AG09309 (cell line): ENCODE data around the gene HRH3.
A peak's percentile ranks its signal among the peaks of the same experiment; 100 is the strongest.

Source experiments
- DNase-seq: peaks from one replicate; pipeline ENCODE4 v3.0.0-alpha.2; 2010; ENCODE audit warnings: low read depth
- H3K4me3 ChIP-seq: 2 replicates; pipeline ENCODE4 v1.5.1; 2011; ENCODE audit warnings: mild to moderate bottlenecking, low read depth, low read length, moderate library complexity; ENCODE audit not compliant: control insufficient read depth
- CTCF ChIP-seq: IDR thresholded peaks from 2 replicates; pipeline ENCODE4 v1.5.1; 2011; ENCODE audit warnings: mild to moderate bottlenecking, low read depth, low read length, inconsistent platforms; ENCODE audit not compliant: insufficient read depth, control insufficient read depth; ENCODE audit errors: missing control alignments

HRH3 gene

GRCh38 chr20:62190639-62191411 is 29.3 kb downstream of the HRH3 start:
- no peak for TF ChIP-seq CTCF
- no peak for DNase-seq
- no peak overlapping the region for H3K4me3 ChIP-seq

GRCh38 chr20:62186887-62187866 is 32.9 kb downstream of the HRH3 start:
- no peak overlapping the region for H3K4me3 ChIP-seq
- TF ChIP-seq CTCF, result no peak
- no peak for DNase-seq

- no peak for DNase-seq
- no peak for TF ChIP-seq CTCF
- no peak overlapping the region for H3K4me3 ChIP-seq
Measured at GRCh38 chr20:62186096-62186426, 34.0 kb downstream of the HRH3 start.

GRCh38 chr20:62183426-62184142 is 36.5 kb downstream of the HRH3 start:
- H3K4me3 ChIP-seq, result peak overlapping the region; percentile 84
- TF ChIP-seq CTCF, result no peak
- no peak for DNase-seq

GRCh38 chr20:62182469-62183425 is 37.3 kb downstream of the HRH3 start, which contains the start of gene MTG2:
Gene MTG2 (plus strand): TSS chr20:62183028. CDS start chr20:62193421, 10,393 bp downstream.
- peak; percentile 76 for DNase-seq
- TF ChIP-seq CTCF, result no peak

More at GRCh38 chr20:62182469-62183425, 37.3 kb downstream of the HRH3 start, which contains the start of gene MTG2:
- peak within 1 kb of the TSS; percentile 84 for H3K4me3 ChIP-seq
